ENCODE results near the gene AADACL3.
"Not testable (repeated sequence)": the region's sequence is repeated elsewhere in the genome, so short reads cannot be mapped to it uniquely, and the experiment has no call there.

AADACL3 gene

DNA sequence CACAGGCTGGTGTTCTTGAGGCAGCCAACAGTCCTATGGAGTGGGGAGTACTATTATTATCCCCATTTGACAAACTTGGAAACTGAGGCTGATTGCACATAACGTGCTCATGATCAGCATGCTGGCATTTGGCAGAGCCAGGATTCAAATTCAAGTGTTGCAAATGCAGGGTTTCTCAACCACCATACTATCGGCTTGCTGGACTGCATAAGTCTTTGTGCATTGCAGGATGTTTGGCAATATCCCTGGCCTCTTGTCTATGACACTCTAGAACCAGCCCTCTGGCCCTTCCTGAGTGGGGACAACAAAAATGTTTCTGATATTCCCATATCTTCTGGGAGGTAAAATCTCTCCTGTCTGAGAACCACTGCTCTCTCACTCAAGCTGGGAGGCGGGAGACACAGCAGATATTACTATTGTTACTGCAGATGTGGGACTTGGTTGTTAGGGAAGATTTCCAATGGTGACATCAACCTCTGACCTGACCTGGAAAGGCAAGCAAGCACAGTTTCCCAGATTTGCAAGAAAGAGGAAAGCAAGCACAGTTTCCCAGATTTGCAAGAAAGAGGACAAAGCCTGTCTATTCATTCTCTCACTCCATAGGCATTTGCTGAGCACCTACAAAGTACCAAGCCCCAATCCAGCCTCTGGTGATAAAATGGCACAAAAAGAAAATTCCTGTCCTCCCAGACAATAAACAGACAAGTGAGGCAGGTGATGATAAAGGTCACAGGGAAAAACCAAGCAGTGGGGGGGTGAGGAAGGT, 1.0 kb upstream of the AADACL3 start:
- Histone ChIP-seq H3K36me3 (ENCODE audit: insufficient read depth, low read length) (no peaks in the 10 kb centered on the region), H3K4me1 (ENCODE audit: control insufficient read depth, insufficient read depth, low read length, unreplicated experiment) (no peaks in the 10 kb centered on the region), H3K27me3 (ENCODE audit: insufficient read depth, low read length) (no peaks in the 10 kb centered on the region), H3K79me2 (ENCODE audit: control insufficient read depth, insufficient read depth, low read length, unreplicated experiment) (no peaks in the 10 kb centered on the region), H2AFZ (ENCODE audit: low read length, unreplicated experiment) (no peak overlapping the region), H3K27ac (ENCODE audit: low read depth, low read length) (no peak overlapping the region), H3K4me3 (ENCODE audit: low read depth, low read length) (no peak overlapping the region)

DNA sequence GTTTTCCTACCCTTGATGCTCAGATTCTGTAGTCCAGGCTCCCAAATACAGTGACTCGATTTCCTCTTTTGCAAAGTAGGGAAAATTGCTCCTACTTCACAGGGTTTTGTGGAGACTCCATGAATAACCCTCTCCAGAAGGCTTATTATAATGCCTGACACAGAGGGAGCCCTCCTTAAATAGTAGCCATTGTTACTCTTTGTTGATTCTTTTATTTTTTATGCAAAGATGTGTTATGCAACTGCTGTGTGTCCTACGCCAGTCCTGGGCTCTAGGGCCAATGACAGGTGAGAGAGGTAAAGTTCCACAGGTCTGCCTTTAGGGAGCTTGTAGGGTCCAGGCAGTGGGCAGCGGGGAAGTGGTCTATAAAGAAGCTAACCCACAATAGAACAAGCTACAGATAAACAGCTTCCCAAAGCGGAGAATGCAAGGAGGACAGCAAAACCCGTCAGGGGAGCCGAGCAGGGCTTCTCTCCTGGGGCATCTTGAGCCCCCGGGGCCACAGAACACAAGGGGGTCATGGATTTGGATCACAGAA, 1.5 kb downstream of the AADACL3 start:
- Histone ChIP-seq H3K27me3 (ENCODE audit: insufficient read depth, low read length) (no peaks in the 10 kb centered on the region), H3K4me3 (ENCODE audit: low read depth, low read length) (no peak overlapping the region), H3K79me2 (ENCODE audit: control insufficient read depth, insufficient read depth, low read length, unreplicated experiment) (no peaks in the 10 kb centered on the region), H3K4me1 (ENCODE audit: control insufficient read depth, insufficient read depth, low read length, unreplicated experiment) (no peaks in the 10 kb centered on the region), H2AFZ (ENCODE audit: low read length, unreplicated experiment) (no peak overlapping the region), H3K36me3 (ENCODE audit: insufficient read depth, low read length) (no peaks in the 10 kb centered on the region), H3K27ac (ENCODE audit: low read depth, low read length) (no peak overlapping the region)

DNA sequence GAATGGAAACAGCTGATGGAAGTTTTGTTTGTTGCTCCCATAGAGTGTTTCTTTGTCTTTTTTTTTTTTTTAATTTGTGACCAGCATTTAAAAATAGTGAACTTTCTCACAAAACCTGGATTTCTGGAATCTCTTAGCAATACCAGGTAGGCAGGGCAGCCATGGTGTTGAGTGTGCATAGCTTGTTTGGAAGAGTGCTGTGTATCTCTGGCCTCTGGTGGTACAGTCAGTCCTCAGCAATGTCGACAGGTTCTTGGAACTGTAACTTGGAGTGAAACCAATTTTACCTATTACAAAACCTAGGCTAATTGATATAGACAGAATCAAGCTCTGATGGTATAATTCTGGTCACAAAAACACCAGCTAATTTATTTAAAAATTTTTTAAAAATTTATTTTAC, 6.7 kb downstream of the AADACL3 start:
- Histone ChIP-seq H3K27me3 (ENCODE audit: insufficient read depth, low read length) (no peaks in the 10 kb centered on the region), H3K79me2 (ENCODE audit: control insufficient read depth, insufficient read depth, low read length, unreplicated experiment) (no peaks in the 10 kb centered on the region), H2AFZ (ENCODE audit: low read length, unreplicated experiment) (no peak overlapping the region), H3K27ac (ENCODE audit: low read depth, low read length) (no peak overlapping the region), H3K4me1 (ENCODE audit: control insufficient read depth, insufficient read depth, low read length, unreplicated experiment) (no peaks in the 10 kb centered on the region), H3K4me3 (ENCODE audit: low read depth, low read length) (no peak overlapping the region), H3K36me3 (ENCODE audit: insufficient read depth, low read length) (no peaks in the 10 kb centered on the region)

GRCh38 chr1:12728391-12728790, 12.5 kb downstream of the AADACL3 start:
- Histone ChIP-seq H3K79me2 (ENCODE audit: control insufficient read depth, insufficient read depth, low read length, unreplicated experiment) (no peaks in the 10 kb centered on the region), H3K27ac (ENCODE audit: low read depth, low read length) (no peak overlapping the region), H3K4me3 (ENCODE audit: low read depth, low read length) (no peak overlapping the region), H2AFZ (ENCODE audit: low read length, unreplicated experiment) (no peak overlapping the region), H3K27me3 (ENCODE audit: insufficient read depth, low read length) (no peaks in the 10 kb centered on the region), H3K4me1 (ENCODE audit: control insufficient read depth, insufficient read depth, low read length, unreplicated experiment) (no peaks in the 10 kb centered on the region), H3K36me3 (ENCODE audit: insufficient read depth, low read length) (no peaks in the 10 kb centered on the region)

DNA sequence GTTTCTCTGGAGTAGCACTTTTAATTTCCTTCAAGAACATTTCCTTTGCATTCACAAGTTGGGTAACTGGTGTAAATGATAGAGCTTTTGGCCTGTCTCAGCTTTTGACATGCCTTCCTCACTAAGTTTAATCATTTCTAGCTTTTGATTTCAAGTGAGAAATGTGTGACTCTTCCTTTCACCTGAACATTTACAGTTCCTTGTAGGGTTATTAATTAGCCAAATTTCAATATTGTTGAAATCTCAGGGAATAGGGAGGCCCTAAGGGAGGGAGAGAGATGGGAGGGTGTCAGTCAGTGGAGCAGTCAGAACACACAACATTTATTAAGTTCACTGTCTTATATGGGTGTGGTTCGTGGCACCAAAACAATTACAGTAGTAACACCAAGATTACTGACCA, 14.2 kb downstream of the AADACL3 start:
- H3K27ac ChIP-seq (ENCODE audit: low read depth, low read length): no peak overlapping the region
- H3K4me1 ChIP-seq (ENCODE audit: control insufficient read depth, insufficient read depth, low read length, unreplicated experiment): no peaks in the 10 kb centered on the region
- no peak overlapping the region for H2AFZ ChIP-seq (ENCODE audit: low read length, unreplicated experiment)
- H3K27me3 ChIP-seq (ENCODE audit: insufficient read depth, low read length): no peaks in the 10 kb centered on the region
- no peaks in the 10 kb centered on the region for H3K79me2 ChIP-seq (ENCODE audit: control insufficient read depth, insufficient read depth, low read length, unreplicated experiment)
- no peaks in the 10 kb centered on the region for H3K36me3 ChIP-seq (ENCODE audit: insufficient read depth, low read length)
- H3K4me3 ChIP-seq (ENCODE audit: low read depth, low read length): no peak overlapping the region

DNA sequence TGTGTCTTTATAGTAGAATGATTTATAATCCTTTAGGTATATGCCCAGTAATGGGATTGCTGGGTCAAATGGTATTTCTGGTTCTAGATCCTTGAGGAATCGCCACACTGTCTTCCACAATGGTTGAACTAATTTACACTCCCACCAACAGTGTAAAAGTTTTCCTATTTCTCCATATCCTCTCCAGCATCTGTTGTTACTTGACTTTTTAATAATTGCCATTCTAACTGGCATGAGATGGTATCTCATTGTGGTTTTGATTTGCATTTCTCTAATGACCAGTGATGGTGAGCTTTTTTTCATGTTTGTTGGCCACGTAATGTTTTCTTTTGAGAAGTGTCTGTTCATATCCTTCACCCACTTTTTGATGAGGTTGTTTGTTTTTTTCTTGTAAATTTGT, 15.2 kb downstream of the AADACL3 start:
- H3K27ac ChIP-seq (ENCODE audit: low read depth, low read length); H3K4me3 ChIP-seq (ENCODE audit: low read depth, low read length); H3K79me2 ChIP-seq (ENCODE audit: control insufficient read depth, insufficient read depth, low read length, unreplicated experiment); H3K27me3 ChIP-seq (ENCODE audit: insufficient read depth, low read length); H3K36me3 ChIP-seq (ENCODE audit: insufficient read depth, low read length); H3K4me1 ChIP-seq (ENCODE audit: control insufficient read depth, insufficient read depth, low read length, unreplicated experiment); H2AFZ ChIP-seq (ENCODE audit: low read length, unreplicated experiment): not testable (repeated sequence)

DNA sequence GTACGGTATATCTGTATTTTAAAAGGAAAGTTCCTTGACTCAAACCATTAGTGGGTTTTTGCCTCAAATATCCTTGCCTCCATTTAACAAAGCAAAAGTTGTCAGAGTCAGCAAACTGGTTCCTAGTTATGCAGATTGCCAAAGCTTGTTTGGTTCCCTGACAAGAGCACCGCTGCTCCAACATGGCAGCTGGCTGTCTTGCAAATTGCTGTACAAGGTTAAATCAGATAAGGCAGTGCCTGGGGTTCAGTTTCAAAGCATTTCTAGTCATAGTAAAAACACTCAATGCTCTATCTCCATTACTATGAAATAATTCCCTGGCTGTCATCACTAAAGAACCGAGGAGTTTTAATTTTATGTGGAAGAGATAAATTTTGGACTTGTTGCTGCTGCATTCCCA, 18.7 kb downstream of the AADACL3 start:
- no peaks in the 10 kb centered on the region for H3K36me3 ChIP-seq (ENCODE audit: insufficient read depth, low read length)
- no peak overlapping the region for H3K27ac ChIP-seq (ENCODE audit: low read depth, low read length)
- no peak overlapping the region for H3K4me3 ChIP-seq (ENCODE audit: low read depth, low read length)
- H2AFZ ChIP-seq (ENCODE audit: low read length, unreplicated experiment): no peak overlapping the region
- H3K4me1 ChIP-seq (ENCODE audit: control insufficient read depth, insufficient read depth, low read length, unreplicated experiment): no peaks in the 10 kb centered on the region
- H3K79me2 ChIP-seq (ENCODE audit: control insufficient read depth, insufficient read depth, low read length, unreplicated experiment): no peaks in the 10 kb centered on the region
- H3K27me3 ChIP-seq (ENCODE audit: insufficient read depth, low read length): 0 out of 2 replicates have a peak, but pooled peaks cover 2% of the 10 kb centered on the region

DNA sequence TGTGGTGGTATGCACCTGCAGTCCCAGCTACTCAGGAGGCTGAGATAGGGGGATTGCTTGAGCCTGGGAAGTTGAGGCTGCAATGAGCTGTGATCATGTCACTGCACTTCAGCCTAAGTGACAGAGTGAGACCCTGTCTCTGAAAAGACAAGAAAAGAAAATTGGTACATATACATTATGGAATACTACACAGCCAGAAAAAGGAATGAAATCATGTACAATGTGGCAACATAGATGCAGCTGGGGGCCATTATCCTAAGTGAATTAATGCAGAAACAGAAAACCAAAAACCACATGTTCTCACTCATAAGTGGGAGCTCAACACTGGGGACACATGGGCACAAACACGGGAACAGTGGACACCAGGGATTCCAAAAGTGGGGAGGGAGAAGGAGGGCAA, 23.0 kb downstream of the AADACL3 start:
- no peak overlapping the region for H3K27ac ChIP-seq (ENCODE audit: low read depth, low read length)
- no peaks in the 10 kb centered on the region for H3K4me1 ChIP-seq (ENCODE audit: control insufficient read depth, insufficient read depth, low read length, unreplicated experiment)
- H3K4me3 ChIP-seq (ENCODE audit: low read depth, low read length): no peak overlapping the region
- H3K36me3 ChIP-seq (ENCODE audit: insufficient read depth, low read length): no peaks in the 10 kb centered on the region
- no peak overlapping the region for H2AFZ ChIP-seq (ENCODE audit: low read length, unreplicated experiment)
- H3K79me2 ChIP-seq (ENCODE audit: control insufficient read depth, insufficient read depth, low read length, unreplicated experiment): no peaks in the 10 kb centered on the region
- H3K27me3 ChIP-seq (ENCODE audit: insufficient read depth, low read length): 0 out of 2 replicates have a peak, but pooled peaks cover 2% of the 10 kb centered on the region

GRCh38 chr1:12739613-12740012, 23.7 kb downstream of the AADACL3 start:
- no peak overlapping the region for H2AFZ ChIP-seq (ENCODE audit: low read length, unreplicated experiment)
- H3K4me1 ChIP-seq (ENCODE audit: control insufficient read depth, insufficient read depth, low read length, unreplicated experiment): no peaks in the 10 kb centered on the region
- 0 out of 2 replicates have a peak, but pooled peaks cover 2% of the 10 kb centered on the region for H3K27me3 ChIP-seq (ENCODE audit: insufficient read depth, low read length)
- no peaks in the 10 kb centered on the region for H3K79me2 ChIP-seq (ENCODE audit: control insufficient read depth, insufficient read depth, low read length, unreplicated experiment)
- no peak overlapping the region for H3K27ac ChIP-seq (ENCODE audit: low read depth, low read length)
- no peaks in the 10 kb centered on the region for H3K36me3 ChIP-seq (ENCODE audit: insufficient read depth, low read length)
- no peak overlapping the region for H3K4me3 ChIP-seq (ENCODE audit: low read depth, low read length)

GRCh38 chr1:12741946-12742345, 26.0 kb downstream of the AADACL3 start:
- Histone ChIP-seq H3K4me3 (ENCODE audit: low read depth, low read length) (no peak overlapping the region), H3K27ac (ENCODE audit: low read depth, low read length) (no peak overlapping the region), H3K36me3 (ENCODE audit: insufficient read depth, low read length) (no peaks in the 10 kb centered on the region), H3K27me3 (ENCODE audit: insufficient read depth, low read length) (0 out of 2 replicates have a peak, but pooled peaks cover 2% of the 10 kb centered on the region), H2AFZ (ENCODE audit: low read length, unreplicated experiment) (no peak overlapping the region), H3K79me2 (ENCODE audit: control insufficient read depth, insufficient read depth, low read length, unreplicated experiment) (no peaks in the 10 kb centered on the region), H3K4me1 (ENCODE audit: control insufficient read depth, insufficient read depth, low read length, unreplicated experiment) (no peaks in the 10 kb centered on the region)

Measured in ACC112 (cell line).